DND-41 (cell line): ENCODE results near the gene MICU2.

Source experiments
- CTCF ChIP-seq: IDR thresholded peaks from 2 replicates; pipeline ENCODE4 v1.5.1; 2012; ENCODE audit warnings: borderline replicate concordance, low read length, moderate library complexity, mild to moderate bottlenecking; ENCODE audit not compliant: poor library complexity, severe bottlenecking; ENCODE audit errors: extremely low read depth
- EZH2 ChIP-seq: IDR thresholded peaks from 3 replicates; pipeline ENCODE4 v1.6.1; 2012; ENCODE audit warnings: borderline replicate concordance, low read depth, mild to moderate bottlenecking, moderate library complexity, low read length, inconsistent platforms; ENCODE audit not compliant: severe bottlenecking

GRCh38 chr13:21486322-21486721, 117.6 kb downstream of the MICU2 start:
- TF ChIP-seq CTCF, result no peak
- TF ChIP-seq EZH2, result no peak
